Fibroblast of villous mesenchyme (primary cell): ENCODE data around the gene CILP2. TPM values are rescaled to one million over a fixed set of nuclear protein-coding genes. Genes with fewer than 3 reads are reported as not detected.

Source experiments
- DNase-seq: peaks from one replicate; pipeline ENCODE4 v3.0.0-alpha.2; 2010; ENCODE audit warnings: low read depth
- H3K4me3 ChIP-seq: 2 replicates; pipeline ENCODE4 v1.5.1; 2011; ENCODE audit warnings: low read depth, mild to moderate bottlenecking, low read length
- total RNA-seq: library from RNA; depleted of rRNA; stranded (reverse); fragments of >200 nt; gene quantifications from 2 replicates; pipeline ENCODE4 v1.2.3, GENCODE V29; 2012
- TF ChIP-seq, protein P1 (sequence below): IDR thresholded peaks from 2 replicates; pipeline ENCODE4 v1.5.1; 2012; ENCODE audit warnings: low read depth, mild to moderate bottlenecking, low read length; ENCODE audit not compliant: insufficient read depth

The CILP2 gene, protein sequence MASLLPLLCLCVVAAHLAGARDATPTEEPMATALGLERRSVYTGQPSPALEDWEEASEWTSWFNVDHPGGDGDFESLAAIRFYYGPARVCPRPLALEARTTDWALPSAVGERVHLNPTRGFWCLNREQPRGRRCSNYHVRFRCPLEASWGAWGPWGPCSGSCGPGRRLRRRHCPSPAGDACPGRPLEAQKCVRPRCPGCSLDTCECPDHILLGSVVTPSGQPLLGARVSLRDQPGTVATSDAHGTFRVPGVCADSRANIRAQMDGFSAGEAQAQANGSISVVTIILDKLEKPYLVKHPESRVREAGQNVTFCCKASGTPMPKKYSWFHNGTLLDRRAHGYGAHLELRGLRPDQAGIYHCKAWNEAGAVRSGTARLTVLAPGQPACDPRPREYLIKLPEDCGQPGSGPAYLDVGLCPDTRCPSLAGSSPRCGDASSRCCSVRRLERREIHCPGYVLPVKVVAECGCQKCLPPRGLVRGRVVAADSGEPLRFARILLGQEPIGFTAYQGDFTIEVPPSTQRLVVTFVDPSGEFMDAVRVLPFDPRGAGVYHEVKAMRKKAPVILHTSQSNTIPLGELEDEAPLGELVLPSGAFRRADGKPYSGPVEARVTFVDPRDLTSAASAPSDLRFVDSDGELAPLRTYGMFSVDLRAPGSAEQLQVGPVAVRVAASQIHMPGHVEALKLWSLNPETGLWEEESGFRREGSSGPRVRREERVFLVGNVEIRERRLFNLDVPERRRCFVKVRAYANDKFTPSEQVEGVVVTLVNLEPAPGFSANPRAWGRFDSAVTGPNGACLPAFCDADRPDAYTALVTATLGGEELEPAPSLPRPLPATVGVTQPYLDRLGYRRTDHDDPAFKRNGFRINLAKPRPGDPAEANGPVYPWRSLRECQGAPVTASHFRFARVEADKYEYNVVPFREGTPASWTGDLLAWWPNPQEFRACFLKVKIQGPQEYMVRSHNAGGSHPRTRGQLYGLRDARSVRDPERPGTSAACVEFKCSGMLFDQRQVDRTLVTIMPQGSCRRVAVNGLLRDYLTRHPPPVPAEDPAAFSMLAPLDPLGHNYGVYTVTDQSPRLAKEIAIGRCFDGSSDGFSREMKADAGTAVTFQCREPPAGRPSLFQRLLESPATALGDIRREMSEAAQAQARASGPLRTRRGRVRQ
- under 0.01 and 0.43 TPM in 2 replicates for total RNA-seq

DNA sequence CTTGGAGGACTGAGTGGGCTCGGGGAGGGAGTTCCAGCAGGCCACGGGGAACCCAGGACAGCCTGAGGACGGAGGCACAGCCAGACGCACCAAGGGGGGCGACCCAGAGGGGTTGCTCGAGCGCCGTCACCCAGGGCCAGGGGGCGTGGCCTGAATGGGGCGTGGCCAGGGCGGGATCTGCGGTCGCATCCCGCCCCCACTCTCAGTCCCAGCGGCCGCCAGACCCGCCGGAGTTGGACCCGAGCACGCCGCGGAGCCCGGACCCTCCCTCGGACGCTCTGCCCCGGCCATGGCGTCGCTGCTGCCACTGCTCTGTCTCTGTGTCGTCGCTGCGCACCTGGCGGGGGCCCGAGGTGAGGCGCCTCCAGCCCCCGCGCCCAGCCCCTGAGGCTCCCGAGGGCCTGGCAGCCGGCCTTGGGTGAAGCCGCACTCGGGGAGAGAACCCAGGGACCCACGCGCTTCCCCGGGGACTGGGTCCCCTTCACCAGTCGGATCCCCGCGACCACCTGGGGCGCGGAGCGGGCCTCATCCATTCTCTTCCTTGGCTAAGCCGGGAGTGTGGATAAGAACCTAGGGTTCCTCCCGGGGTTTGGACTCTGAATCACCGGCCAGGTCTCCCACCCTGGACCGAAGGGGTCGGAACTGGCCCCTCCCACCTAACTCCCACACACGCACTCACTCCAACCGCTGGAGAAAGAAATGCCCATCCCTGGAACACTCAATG is at the start of gene CILP2:
Gene CILP2 (plus strand): TSS at position 205 of the 724 bp plus-strand sequence. CDS start 85 bp downstream, at position 290.
- DNase-seq, result no peak
- peak within 1 kb of the TSS; percentile 36 for H3K4me3 ChIP-seq
- TF ChIP-seq, protein P1, sequence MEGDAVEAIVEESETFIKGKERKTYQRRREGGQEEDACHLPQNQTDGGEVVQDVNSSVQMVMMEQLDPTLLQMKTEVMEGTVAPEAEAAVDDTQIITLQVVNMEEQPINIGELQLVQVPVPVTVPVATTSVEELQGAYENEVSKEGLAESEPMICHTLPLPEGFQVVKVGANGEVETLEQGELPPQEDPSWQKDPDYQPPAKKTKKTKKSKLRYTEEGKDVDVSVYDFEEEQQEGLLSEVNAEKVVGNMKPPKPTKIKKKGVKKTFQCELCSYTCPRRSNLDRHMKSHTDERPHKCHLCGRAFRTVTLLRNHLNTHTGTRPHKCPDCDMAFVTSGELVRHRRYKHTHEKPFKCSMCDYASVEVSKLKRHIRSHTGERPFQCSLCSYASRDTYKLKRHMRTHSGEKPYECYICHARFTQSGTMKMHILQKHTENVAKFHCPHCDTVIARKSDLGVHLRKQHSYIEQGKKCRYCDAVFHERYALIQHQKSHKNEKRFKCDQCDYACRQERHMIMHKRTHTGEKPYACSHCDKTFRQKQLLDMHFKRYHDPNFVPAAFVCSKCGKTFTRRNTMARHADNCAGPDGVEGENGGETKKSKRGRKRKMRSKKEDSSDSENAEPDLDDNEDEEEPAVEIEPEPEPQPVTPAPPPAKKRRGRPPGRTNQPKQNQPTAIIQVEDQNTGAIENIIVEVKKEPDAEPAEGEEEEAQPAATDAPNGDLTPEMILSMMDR, result no peak

DNA sequence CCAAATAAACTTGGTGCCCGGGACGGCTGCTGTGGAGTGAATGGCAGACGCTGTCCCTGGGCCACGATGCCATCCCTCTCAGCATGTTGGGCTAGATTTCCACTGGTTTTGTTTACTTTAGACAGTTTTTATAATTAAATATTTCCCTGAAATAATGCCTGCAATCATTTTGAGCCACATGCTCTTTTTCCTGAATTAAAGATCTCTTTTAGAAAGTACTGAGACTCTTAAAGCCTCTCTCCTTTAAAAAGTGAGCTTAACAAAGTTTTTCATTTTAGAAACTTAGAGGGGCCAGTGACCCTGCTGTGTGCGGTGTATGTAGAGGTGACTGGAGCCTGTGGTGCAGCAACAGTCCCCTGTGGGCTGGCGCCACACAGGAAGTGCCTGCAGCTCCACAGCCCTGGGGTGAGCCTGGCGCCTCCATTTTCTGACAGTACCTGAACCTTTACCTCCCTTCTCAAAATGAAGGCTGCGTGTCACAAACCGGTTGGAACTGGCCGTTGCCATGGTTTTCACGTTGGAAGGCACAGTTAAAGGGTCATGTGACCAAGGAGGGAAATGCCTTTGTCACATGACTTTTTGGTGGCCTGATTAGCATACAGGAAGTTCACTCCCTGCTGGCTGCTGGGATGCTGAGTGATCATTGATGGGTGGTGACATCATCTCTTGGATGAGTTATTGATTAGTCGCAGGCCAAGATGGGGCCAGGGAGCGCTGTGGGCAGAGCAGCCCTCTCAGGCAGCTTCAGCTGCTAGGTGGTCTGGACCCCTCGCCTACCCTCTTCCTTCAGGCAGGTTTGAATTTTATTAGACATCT is 49.0 kb upstream of the CILP2 start:
- no peak overlapping the region for H3K4me3 ChIP-seq
- peak; percentile 81 for DNase-seq
- TF ChIP-seq, protein P1, result no peak

DNA sequence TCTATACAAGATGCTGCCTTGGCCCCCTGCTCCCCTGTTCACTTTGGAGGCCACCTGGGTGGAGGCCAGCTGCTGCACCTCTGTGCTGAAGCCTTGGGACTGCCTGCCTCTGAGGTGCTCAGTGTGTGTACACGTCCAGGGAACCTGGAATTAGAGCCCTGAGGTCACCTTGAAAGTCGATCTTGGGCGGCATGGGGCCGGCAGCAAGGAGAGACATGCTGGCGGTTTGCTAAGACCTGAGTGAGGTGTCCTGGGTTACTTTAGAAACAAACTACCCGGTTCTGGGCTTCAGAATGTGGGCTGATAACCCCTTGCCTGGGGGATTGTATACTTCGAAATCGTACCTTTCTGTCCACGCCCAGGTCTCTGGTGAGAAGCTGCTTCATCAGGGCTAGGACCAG is 48.3 kb upstream of the CILP2 start:
- no peak overlapping the region for H3K4me3 ChIP-seq
- no peak for DNase-seq
- TF ChIP-seq, protein P1, result no peak

DNA sequence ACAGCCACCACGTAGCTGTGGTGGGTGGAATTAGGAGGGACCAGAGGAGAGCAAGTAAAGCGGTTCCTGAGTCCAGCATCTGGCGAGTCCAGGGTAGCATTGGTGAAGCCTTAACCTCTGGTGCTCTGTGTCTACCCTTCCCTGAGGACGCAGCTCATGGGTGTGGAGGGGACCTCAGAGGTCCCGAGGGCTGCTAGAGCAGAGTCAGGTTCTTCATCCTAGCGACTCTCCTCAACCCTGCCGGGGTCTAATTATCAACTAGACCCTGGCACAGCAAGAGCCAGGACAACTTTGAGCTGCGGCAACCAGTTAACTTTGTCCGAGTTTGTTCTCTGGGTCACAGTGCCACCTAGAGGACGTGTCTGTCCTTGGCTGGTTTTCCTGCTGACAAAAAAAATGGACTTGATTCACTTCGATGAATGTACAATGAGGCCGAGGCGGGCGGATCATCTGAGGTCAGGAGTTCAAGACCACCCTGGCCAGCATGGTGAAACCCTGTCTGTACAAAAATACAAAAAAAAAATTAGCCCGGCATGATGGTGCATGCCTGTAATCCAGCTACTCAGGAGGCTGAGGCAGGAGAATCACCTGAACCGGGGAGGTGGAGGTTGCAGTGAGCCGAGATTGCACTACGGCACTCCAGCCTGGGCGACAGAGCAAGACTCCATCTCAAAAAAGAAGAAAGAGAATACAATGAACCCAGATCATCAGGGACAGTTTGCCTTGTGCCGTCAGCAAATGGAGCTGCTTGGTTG is 47.7 kb upstream of the CILP2 start:
- TF ChIP-seq, protein P1, result peak; percentile 78
- H3K4me3 ChIP-seq, result no peak overlapping the region
- peak; percentile 83 for DNase-seq

DNA sequence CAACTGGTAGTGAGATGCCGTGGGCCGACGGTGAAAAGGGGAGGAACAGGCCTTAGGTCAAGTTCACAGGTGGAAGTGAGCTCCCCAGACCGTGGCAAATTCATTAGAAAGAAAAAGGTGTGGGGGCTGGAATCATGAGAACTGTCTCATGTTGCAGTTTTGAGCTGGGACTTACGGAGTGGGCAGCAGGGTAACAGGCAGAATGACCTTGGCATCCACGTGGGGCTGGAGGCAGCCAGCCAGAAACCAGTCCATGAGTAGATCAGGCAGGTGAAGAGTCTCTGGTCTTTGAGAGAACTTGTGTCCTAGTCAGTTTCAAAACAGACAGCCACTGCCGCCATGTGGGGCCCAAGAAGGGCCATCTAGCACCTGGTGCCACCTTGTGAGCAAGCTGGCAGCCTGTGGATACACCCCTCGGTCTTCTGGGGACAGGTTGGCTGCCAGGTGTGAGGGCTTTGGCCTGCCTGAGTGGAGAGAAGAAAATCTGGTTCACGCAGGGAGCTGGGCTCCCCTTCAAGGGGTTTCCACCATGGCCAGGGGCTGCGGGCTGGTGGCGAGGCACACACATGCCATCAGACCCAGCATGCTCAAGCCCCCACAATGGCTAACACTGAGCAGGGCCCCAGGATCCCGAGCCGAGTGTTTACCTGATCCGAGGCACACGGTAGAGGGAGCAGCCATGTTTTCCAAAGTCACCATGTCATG is 46.6 kb upstream of the CILP2 start:
- TF ChIP-seq, protein P1, result no peak
- H3K4me3 ChIP-seq, result no peak overlapping the region
- DNase-seq, result no peak
